HUES48 (cell line): Measurements from ENCODE around the gene SGK1.

ENCODE experiments used
- H3K27ac ChIP-seq: one replicate; pipeline ENCODE4 v1.7.0; 2013; ENCODE audit warnings: low read depth, low read length, inconsistent platforms
- H3K27me3 ChIP-seq: 2 replicates; pipeline ENCODE4 v1.6.1; 2013; ENCODE audit warnings: mild to moderate bottlenecking, low read length; ENCODE audit not compliant: control insufficient read depth, insufficient read depth
- H3K36me3 ChIP-seq: 2 replicates; pipeline ENCODE4 v1.6.1; 2013; ENCODE audit warnings: low read length; ENCODE audit not compliant: control insufficient read depth, insufficient read depth
- H3K4me1 ChIP-seq: 2 replicates; pipeline ENCODE4 v1.6.1; 2013; ENCODE audit warnings: mild to moderate bottlenecking, low read length; ENCODE audit not compliant: control insufficient read depth, insufficient read depth
- H3K4me3 ChIP-seq: 2 replicates; pipeline ENCODE4 v1.5.1; 2013; ENCODE audit warnings: mild to moderate bottlenecking, low read depth, low read length
- H3K9ac ChIP-seq: 2 replicates; pipeline ENCODE4 v1.6.1; 2013; ENCODE audit warnings: mild to moderate bottlenecking, low read depth, low read length, moderate library complexity
- H3K9me3 ChIP-seq: 2 replicates; pipeline ENCODE4 v1.6.1; 2013; ENCODE audit warnings: low read length; ENCODE audit not compliant: control insufficient read depth, insufficient read depth

The SGK1 gene

GRCh38 chr6:134170844-134171243, 147.1 kb downstream of the SGK1 start:
- H3K9ac ChIP-seq = no peak overlapping the region
- no peaks in the 10 kb centered on the region for H3K27me3 ChIP-seq
- 0 out of 2 replicates have a peak, but pooled peaks cover 9% of the 10 kb centered on the region for H3K4me1 ChIP-seq
- no peak overlapping the region for H3K4me3 ChIP-seq
- no peak overlapping the region for H3K27ac ChIP-seq
- H3K36me3 ChIP-seq = peaks cover 55% of the 10 kb centered on the region
- H3K9me3 ChIP-seq = no peaks in the 10 kb centered on the region

DNA sequence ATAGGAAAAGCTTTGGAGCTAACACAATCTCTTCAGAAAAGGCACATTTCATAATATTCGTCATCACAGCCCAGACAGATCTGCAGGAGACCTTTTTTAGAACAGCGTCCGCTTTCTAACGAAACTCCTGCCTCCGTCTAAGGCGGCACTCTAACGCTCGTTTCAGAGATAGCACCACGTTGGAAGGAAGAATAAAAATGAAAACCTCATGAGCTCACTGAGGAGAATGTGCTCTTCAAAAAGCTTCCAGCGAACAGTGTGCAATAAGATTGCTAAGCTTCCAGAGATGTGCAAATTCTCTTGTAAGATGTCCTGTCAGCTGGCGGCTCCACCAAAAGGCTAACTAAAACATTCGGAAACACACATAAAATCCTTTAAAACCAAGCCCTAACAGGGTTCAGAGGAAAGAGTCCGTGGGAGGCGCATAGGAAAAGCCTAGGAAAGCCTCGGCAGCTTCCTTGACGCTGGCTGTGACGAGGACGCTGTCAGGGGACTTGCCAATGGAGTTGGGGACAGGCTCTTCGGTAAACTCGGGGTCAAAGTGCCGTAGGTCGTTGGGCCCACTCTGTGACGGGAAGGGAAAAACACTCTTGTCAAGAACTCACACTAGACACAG, 147.9 kb downstream of the SGK1 start:
- Histone ChIP-seq H3K4me1 (0 out of 2 replicates have a peak, but pooled peaks cover 9% of the 10 kb centered on the region), H3K4me3 (no peak overlapping the region), H3K36me3 (peaks cover 55% of the 10 kb centered on the region), H3K27ac (no peak overlapping the region), H3K9ac (no peak overlapping the region), H3K9me3 (no peaks in the 10 kb centered on the region), H3K27me3 (no peaks in the 10 kb centered on the region)

DNA sequence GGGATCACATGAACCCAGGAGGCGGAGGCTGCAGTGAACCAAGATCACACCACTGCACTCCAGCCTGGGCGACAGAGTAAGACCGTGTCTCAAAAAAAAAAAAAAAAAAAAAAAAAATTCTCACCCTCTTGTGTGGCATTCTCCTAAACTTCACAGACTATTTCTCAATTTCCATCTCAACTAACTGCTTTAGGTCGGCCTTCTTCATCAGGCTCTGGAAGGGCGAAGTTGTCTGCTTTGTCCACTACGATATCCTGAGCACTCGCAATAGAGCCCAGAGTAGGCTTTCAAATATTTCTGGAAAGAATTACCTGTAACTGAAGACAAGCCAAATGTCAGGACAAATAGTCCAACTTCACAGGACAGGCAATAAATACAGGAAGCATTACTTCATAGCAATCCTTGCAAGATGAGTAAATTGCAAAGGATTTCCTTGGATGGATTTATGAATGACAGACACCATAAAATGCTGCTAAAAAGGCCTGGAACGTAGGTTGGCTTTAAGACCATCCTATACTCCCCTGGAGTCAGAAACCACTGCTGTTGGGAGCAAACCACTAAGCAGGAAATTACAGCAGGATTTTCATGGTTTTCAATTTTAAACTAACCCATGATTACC, 149.2 kb downstream of the SGK1 start:
- H3K27ac ChIP-seq = no peak overlapping the region
- peaks cover 10% of the 10 kb centered on the region; the same call in 1 of the 2 replicates for H3K4me1 ChIP-seq
- no peak overlapping the region for H3K9ac ChIP-seq
- H3K9me3 ChIP-seq = no peaks in the 10 kb centered on the region
- no peaks in the 10 kb centered on the region for H3K27me3 ChIP-seq
- peaks cover 53% of the 10 kb centered on the region for H3K36me3 ChIP-seq
- H3K4me3 ChIP-seq = no peak overlapping the region

DNA sequence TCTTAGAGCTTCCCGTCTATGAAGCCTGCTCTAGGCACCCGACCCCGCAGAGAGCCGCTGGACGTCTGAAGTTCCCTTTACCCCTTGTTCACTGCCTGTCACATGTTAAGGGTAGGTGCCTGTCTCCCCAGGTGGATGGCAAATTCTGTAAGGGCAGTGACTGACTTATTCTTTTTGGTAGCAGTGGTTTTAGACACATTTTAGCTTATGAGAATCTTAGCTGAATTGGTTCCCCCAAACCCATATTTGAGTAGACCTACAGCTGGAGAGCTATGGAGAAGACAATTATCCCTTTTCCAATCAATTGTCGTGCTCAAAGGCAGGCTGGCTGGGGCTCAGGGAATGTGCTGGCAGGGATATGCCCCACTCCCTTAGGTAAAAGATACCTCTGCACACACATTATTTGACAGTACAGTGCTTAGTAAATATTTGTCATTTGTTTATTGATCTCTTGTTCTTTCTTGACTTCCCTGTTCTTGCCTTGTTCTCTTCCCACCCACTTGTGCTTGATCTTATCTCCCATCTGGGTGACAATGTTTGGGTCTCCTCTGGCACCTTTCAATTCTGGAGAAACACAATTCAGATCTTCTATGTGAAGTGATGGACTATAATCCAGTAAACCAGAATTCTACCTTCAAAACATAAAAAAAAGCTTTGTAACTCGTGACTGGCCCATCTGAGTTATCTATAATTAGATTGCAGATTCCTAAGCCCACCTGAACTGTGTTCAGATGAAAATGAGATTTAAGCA, 151.2 kb downstream of the SGK1 start:
- no peak overlapping the region for H3K4me3 ChIP-seq
- H3K9ac ChIP-seq = no peak overlapping the region
- H3K36me3 ChIP-seq = peaks cover 33% of the 10 kb centered on the region
- H3K9me3 ChIP-seq = no peaks in the 10 kb centered on the region
- peaks cover 9% of the 10 kb centered on the region; the same call in 1 of the 2 replicates for H3K4me1 ChIP-seq
- H3K27ac ChIP-seq = no peak overlapping the region
- no peaks in the 10 kb centered on the region for H3K27me3 ChIP-seq

GRCh38 chr6:134165561-134166201, 152.2 kb downstream of the SGK1 start:
- Histone ChIP-seq H3K36me3 (peaks cover 23% of the 10 kb centered on the region), H3K4me3 (no peak overlapping the region), H3K27me3 (no peaks in the 10 kb centered on the region), H3K9me3 (no peaks in the 10 kb centered on the region), H3K27ac (no peak overlapping the region), H3K9ac (no peak overlapping the region), H3K4me1 (peaks cover 19% of the 10 kb centered on the region)

DNA sequence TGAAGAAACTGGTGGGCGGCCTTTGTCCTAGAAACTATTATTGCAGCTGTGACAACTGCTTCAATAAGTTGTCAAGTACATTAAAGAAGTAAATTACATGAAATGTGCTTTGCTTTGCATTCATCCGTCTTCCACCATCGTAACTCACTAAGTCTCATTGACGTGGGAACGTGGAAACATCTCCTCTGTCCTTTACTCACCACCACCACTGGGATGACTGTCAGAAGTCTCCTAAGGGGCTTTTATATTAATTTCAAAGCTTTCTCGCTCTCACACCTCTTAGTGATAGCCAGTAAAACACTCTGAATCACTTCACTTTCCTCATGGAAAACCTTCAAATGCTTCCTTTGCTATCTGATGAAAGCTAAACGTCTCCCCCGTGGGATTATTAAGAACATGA, 153.6 kb downstream of the SGK1 start:
- peaks cover 9% of the 10 kb centered on the region for H3K36me3 ChIP-seq
- no peak overlapping the region for H3K9ac ChIP-seq
- peaks cover 26% of the 10 kb centered on the region for H3K4me1 ChIP-seq
- no peak overlapping the region for H3K4me3 ChIP-seq
- no peaks in the 10 kb centered on the region for H3K27me3 ChIP-seq
- 0 out of 2 replicates have a peak, but pooled peaks cover 3% of the 10 kb centered on the region for H3K9me3 ChIP-seq
- no peak overlapping the region for H3K27ac ChIP-seq

DNA sequence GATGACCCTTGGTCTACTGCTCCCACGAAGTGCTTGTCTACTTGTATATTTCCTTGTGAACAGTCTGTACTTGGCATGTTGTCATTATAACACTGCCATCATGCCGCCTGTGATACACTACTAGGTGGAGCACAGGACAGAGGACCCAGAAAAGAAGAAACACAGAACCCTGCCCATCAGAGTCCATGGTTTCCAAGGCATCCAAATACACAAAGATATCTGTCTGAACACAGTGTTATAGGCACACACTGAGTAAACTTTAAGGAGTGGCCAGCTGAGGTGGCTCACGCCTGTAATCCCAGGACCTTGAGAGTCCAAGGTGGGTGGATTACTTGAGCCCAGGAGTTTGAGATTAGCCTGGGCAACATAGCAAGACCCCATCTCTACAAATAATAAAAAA, 155.0 kb downstream of the SGK1 start:
- H3K36me3 ChIP-seq = no peaks in the 10 kb centered on the region
- no peak overlapping the region for H3K27ac ChIP-seq
- H3K9me3 ChIP-seq = 0 out of 2 replicates have a peak, but pooled peaks cover 3% of the 10 kb centered on the region
- H3K9ac ChIP-seq = no peak overlapping the region
- peaks cover 26% of the 10 kb centered on the region for H3K4me1 ChIP-seq
- no peaks in the 10 kb centered on the region for H3K27me3 ChIP-seq
- H3K4me3 ChIP-seq = no peak overlapping the region

GRCh38 chr6:134161041-134161440, 156.9 kb downstream of the SGK1 start:
- Histone ChIP-seq H3K4me1 (peaks cover 26% of the 10 kb centered on the region), H3K4me3 (peak overlapping the region; percentile 29; the same call in 1 of the 2 replicates), H3K9ac (peak overlapping the region; percentile 8; the same call in 1 of the 2 replicates), H3K9me3 (0 out of 2 replicates have a peak, but pooled peaks cover 3% of the 10 kb centered on the region), H3K36me3 (no peaks in the 10 kb centered on the region), H3K27ac (peak overlapping the region; percentile 52), H3K27me3 (no peaks in the 10 kb centered on the region)

- H3K4me1 ChIP-seq = no peaks in the 10 kb centered on the region
- H3K36me3 ChIP-seq = no peaks in the 10 kb centered on the region
- no peak overlapping the region for H3K4me3 ChIP-seq
- no peak overlapping the region for H3K9ac ChIP-seq
- H3K27ac ChIP-seq = no peak overlapping the region
- no peaks in the 10 kb centered on the region for H3K27me3 ChIP-seq
- no peaks in the 10 kb centered on the region for H3K9me3 ChIP-seq
Observed at GRCh38 chr6:134152767-134153485, 165.0 kb downstream of the SGK1 start.

DNA sequence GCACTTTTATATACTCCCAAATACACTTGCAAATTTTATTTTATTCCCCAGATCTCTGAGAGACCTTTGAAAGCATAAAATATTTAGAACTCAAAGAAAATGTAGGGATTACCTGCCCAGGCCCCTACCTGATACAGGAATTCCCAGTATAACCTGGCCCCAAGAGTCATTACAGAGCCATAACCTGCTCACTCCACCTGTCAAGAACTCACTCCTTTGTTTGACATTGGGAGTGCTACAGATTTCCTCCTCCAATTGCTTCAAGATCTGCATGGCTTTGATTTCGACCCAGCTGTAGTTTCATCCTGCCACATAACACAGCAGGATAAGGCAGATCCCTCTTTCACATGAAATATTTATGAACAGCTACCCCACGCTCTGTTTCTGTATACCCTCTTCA, 169.3 kb downstream of the SGK1 start:
- Histone ChIP-seq H3K27ac (no peak overlapping the region), H3K27me3 (no peaks in the 10 kb centered on the region), H3K4me3 (no peak overlapping the region), H3K9me3 (no peaks in the 10 kb centered on the region), H3K4me1 (peaks cover 10% of the 10 kb centered on the region), H3K36me3 (no peaks in the 10 kb centered on the region), H3K9ac (no peak overlapping the region)
